Uterus (tissue), 4 donors: Measurements from ENCODE around the gene NDFIP2. TPM values are rescaled to one million over a fixed set of nuclear protein-coding genes. Genes with fewer than 3 reads are reported as not detected.

Experiments used
- DNase-seq, 2 donors: peaks; one replicate each; pipeline ENCODE4 v3.0.0-alpha.2; 2019 to 2020
- H3K27ac ChIP-seq, 2 donors: fragments of 200-600 bp; sonication (generic); 1 replicate in 1 of 2; 2 replicates in 1 of 2; pipeline ENCODE4 v1.5.1; 2016 to 2018
- H3K27me3 ChIP-seq, 2 donors: fragments of 200-600 bp; sonication (generic); one replicate each; pipeline ENCODE4 v1.5.1; 2018 to 2019; ENCODE audit warnings: control low read depth in 1 of 2
- H3K36me3 ChIP-seq, 2 donors: fragments of 200-600 bp; sonication (generic); one replicate each; pipeline ENCODE4 v1.5.1; 2019; ENCODE audit warnings: control low read depth in 1 of 2
- H3K4me1 ChIP-seq, 2 donors: fragments of 200-600 bp; sonication (generic); one replicate each; pipeline ENCODE4 v1.5.1; 2018 to 2019; ENCODE audit warnings: control low read depth in 1 of 2
- H3K4me3 ChIP-seq, 2 donors: fragments of 200-600 bp; sonication (generic); 1 replicate in 1 of 2; 2 replicates in 1 of 2; pipeline ENCODE4 v1.5.1; 2018 to 2019; ENCODE audit warnings: mild to moderate bottlenecking in 1 of 2
- H3K9me3 ChIP-seq, 2 donors: fragments of 200-600 bp; sonication (generic); one replicate each; pipeline ENCODE4 v1.5.1; 2019; ENCODE audit warnings: control low read depth in 1 of 2
- POLR2A ChIP-seq, 2 donors: fragments of 450-650 bp; IDR thresholded peaks; one replicate each; pipeline ENCODE4 v1.6.1; 2016; ENCODE audit warnings: antibody characterized with exemption in 2 of 2, mild to moderate bottlenecking in 1 of 2, moderate library complexity in 1 of 2
- intact Hi-C: fragments of 100-400 bp; cut with DNase I; formaldehyde crosslinking; loops from one replicate; pipeline ENCODE4 v1.15.1; 2023; ENCODE audit warnings: low total_unique reads
- total RNA-seq, 4 donors: library from RNA; depleted of rRNA in 3 of 4; stranded (reverse); fragments of >200 nt in 3 of 4; gene quantifications; one replicate each; pipeline versions ENCODE4 v1.1.0 to v1.2.4, GENCODE V29; 2014 to 2023
- TF ChIP-seq, protein P1 (sequence below), 4 experiments: fragments of 200-600 bp in 2 of 4; fragments of 450-650 bp in 2 of 4; sonication (generic) in 2 of 4; IDR thresholded peaks; one replicate each; pipeline ENCODE4 v1.5.1; 2016 to 2019; ENCODE audit warnings: antibody characterized with exemption in 4 of 4, mild to moderate bottlenecking in 2 of 4, moderate library complexity in 1 of 4
- donor health status: DM: yes; HTN: yes; CAD: no.

The NDFIP2 gene
- total RNA-seq, 4 donors from 2014 or later = 5.1 to 35.4 (median 13.9) TPM

DNA sequence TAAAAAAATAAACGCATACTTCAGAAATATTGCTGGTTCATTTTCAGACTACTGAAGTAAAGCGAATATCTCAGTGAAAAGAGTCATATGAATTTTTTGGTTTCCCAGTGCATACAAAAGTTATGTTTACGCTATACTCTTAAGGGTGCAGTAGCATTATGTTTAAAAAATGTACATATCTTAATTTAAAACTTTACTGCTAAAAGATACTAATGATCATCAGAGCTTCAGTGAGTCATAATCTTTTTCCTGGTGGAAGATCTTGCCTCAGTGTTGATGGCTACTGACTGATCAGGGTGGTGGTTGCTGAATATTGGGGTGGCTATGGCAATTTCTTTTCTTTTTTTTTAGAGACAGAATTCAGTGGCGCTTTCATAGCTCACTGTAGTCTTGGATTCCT lies 48.9 kb downstream of the NDFIP2 start:
- no peak overlapping the region for H3K27ac ChIP-seq
- no peaks in the 10 kb centered on the region for H3K27me3 ChIP-seq
- H3K4me1 ChIP-seq = no peaks in the 10 kb centered on the region
- no peak overlapping the region for H3K4me3 ChIP-seq
- no peaks in the 10 kb centered on the region for H3K9me3 ChIP-seq
- TF ChIP-seq, protein P1, sequence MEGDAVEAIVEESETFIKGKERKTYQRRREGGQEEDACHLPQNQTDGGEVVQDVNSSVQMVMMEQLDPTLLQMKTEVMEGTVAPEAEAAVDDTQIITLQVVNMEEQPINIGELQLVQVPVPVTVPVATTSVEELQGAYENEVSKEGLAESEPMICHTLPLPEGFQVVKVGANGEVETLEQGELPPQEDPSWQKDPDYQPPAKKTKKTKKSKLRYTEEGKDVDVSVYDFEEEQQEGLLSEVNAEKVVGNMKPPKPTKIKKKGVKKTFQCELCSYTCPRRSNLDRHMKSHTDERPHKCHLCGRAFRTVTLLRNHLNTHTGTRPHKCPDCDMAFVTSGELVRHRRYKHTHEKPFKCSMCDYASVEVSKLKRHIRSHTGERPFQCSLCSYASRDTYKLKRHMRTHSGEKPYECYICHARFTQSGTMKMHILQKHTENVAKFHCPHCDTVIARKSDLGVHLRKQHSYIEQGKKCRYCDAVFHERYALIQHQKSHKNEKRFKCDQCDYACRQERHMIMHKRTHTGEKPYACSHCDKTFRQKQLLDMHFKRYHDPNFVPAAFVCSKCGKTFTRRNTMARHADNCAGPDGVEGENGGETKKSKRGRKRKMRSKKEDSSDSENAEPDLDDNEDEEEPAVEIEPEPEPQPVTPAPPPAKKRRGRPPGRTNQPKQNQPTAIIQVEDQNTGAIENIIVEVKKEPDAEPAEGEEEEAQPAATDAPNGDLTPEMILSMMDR (IDR thresholded peaks at IDR 0.05) = no peak
- no peak for TF ChIP-seq POLR2A (IDR thresholded peaks at IDR 0.05)
- DNase-seq = no peak
- intact Hi-C loops = no loop called here
- H3K36me3 ChIP-seq = no peaks in the 10 kb centered on the region

DNA sequence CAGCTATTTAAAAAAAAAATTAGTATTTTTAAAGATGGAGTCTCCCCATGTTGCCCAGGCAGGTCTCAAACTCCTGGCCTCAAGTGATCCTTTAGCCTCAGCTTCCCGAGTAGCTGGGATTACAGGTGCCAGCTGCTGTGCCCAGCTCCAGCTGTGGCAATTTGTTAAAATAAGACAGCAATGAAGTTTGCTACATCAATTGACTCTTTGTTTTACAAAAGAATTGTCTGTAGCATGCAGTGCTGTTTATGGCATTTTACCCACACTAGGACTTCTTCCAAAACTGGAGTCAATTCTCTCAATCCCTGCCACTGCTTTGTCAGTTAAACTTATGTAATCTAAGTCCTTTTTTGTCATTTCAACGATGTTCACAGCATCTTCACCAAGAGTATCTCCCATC lies 49.3 kb downstream of the NDFIP2 start:
- intact Hi-C loops = no loop called here
- Histone ChIP-seq H3K4me3 (no peak overlapping the region), H3K4me1 (no peaks in the 10 kb centered on the region), H3K36me3 (no peaks in the 10 kb centered on the region), H3K9me3 (no peaks in the 10 kb centered on the region), H3K27ac (no peak overlapping the region), H3K27me3 (no peaks in the 10 kb centered on the region)
- no peak for DNase-seq
- no peak for TF ChIP-seq POLR2A (IDR thresholded peaks at IDR 0.05)
- TF ChIP-seq, protein P1 (IDR thresholded peaks at IDR 0.05) = no peak

DNA sequence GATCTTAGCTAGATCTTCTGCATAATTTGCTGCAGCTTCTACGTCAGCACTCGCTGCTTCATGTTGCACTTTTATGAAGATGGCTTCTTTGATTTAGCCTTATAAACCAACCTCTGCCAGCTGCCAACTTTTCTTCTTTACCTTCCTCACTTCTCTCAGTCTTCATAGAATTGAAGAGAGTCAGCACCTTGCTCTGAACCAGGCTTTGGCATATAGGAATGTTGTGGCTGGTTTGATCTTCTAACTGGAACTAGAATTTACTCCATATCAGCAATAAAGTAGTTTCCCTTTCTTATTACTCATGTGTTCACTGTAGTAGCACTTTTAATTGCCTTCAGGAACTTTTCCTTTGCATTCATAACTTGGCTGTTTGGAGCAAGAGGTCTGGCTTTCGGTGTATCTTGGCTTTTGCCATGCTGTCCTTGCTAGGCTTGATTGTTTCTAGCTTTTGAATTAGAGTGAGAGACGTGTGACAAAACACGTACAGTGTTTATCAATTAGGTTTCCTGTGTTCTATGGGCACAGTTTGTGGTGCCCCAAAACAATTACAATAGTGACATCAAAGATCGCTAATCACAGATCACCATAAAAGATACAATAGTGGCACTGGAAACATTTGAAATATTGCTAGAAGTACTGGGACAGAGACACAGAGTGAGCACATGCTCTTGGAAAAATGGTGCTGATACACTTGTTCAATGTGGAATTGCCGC lies 50.7 kb downstream of the NDFIP2 start:
- DNase-seq = no peak
- H3K4me3 ChIP-seq = no peak overlapping the region
- no peak overlapping the region for H3K27ac ChIP-seq
- intact Hi-C loops = no loop called here
- TF ChIP-seq POLR2A (IDR thresholded peaks at IDR 0.05) = no peak
- TF ChIP-seq, protein P1 (IDR thresholded peaks at IDR 0.05) = no peak
- H3K4me1 ChIP-seq = no peaks in the 10 kb centered on the region
- H3K36me3 ChIP-seq = no peaks in the 10 kb centered on the region
- H3K27me3 ChIP-seq = no peaks in the 10 kb centered on the region
- no peaks in the 10 kb centered on the region for H3K9me3 ChIP-seq

DNA sequence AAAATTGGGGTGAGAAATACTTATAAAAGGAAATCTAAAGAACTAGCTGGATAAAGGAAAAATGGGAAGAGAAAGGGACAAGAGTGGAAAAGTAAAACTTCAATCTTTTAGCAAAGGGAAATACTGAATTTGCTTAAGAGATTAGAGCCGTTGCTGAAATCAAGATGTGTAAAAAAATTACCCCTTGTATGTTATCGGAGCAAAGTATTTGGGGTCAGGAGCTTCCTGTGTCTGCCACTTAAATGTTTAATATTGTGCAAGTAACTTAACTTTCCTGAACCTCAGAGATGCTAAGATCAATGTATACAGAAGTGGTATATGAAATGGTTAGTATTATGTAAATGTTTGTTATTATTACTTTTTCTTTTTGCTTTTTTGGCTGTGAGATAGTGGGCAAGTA lies 51.6 kb downstream of the NDFIP2 start:
- intact Hi-C loops = no loop called here
- H3K27ac ChIP-seq = no peak overlapping the region
- no peaks in the 10 kb centered on the region for H3K9me3 ChIP-seq
- TF ChIP-seq POLR2A (IDR thresholded peaks at IDR 0.05) = no peak
- TF ChIP-seq, protein P1 (IDR thresholded peaks at IDR 0.05) = no peak
- no peaks in the 10 kb centered on the region for H3K27me3 ChIP-seq
- H3K36me3 ChIP-seq = no peaks in the 10 kb centered on the region
- DNase-seq = no peak
- no peak overlapping the region for H3K4me3 ChIP-seq
- H3K4me1 ChIP-seq = no peaks in the 10 kb centered on the region

DNA sequence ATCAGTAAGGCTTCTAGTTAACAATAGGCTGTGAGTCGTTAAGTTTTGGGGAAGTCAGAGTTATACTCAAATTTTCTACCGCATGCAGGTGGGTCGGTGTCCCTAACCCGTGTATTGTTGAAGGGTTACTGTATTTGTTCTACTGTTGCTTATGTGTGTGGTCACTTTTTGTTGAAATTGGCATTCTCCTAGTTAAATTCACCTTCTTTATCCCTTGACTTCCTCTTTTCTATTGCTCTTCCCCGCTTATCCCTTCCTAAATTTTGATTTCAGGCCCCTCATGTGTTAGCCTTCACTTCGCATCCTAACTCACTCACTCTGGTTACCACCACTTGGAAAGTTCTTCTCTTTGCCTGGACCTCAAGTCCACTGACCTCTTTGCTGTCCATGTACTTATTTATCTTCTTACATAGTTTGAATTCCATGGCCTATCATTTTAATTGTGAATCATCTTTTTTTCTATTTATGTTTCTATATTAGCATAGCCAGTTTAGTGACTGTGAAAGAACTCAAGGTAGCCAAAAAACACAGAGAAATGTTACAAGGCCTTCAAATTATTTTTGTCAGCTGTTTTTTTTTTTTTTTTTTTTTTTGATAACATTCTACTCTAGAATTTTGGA lies 52.9 kb downstream of the NDFIP2 start:
- no peaks in the 10 kb centered on the region for H3K4me1 ChIP-seq
- H3K27me3 ChIP-seq = no peaks in the 10 kb centered on the region
- no peaks in the 10 kb centered on the region for H3K36me3 ChIP-seq
- intact Hi-C loops = no loop called here
- TF ChIP-seq POLR2A (IDR thresholded peaks at IDR 0.05) = no peak
- TF ChIP-seq, protein P1 (IDR thresholded peaks at IDR 0.05) = no peak
- H3K27ac ChIP-seq = no peak overlapping the region
- DNase-seq = no peak
- H3K4me3 ChIP-seq = no peak overlapping the region
- H3K9me3 ChIP-seq = no peaks in the 10 kb centered on the region
